Breast epithelium (tissue), 3 donors: ENCODE results near the gene KRT15.

Source experiments
- CTCF ChIP-seq, 3 donors: fragments of 450-650 bp; IDR thresholded peaks; one replicate each; pipeline ENCODE4 v1.5.1; 2016 to 2017; ENCODE audit warnings: antibody characterized with exemption in 3 of 3, mild to moderate bottlenecking in 3 of 3, moderate library complexity in 3 of 3
- POLR2A ChIP-seq: fragments of 450-650 bp; IDR thresholded peaks from one replicate; pipeline ENCODE4 v1.6.1; 2016; ENCODE audit warnings: antibody characterized with exemption, mild to moderate bottlenecking, moderate library complexity

- peak in 1 of 3 donors; percentile 38 for TF ChIP-seq CTCF (IDR thresholded peaks at IDR 0.05)
- no peak for TF ChIP-seq POLR2A
These were observed 3.0 kb upstream of the KRT15 start for GRCh38 chr17:41521574-41522261.
